Cerebellar cortex (tissue), 1 donor: ENCODE data around the gene ZCCHC7.
"Not testable (repeated sequence)": the region's sequence is repeated elsewhere in the genome, so short reads cannot be mapped to it uniquely, and the experiment has no call there.

Experiments used
- DNase-seq: peaks from one replicate; pipeline ENCODE4 v3.0.0-alpha.2; 2015; ENCODE audit warnings: low spot score

The ZCCHC7 gene

GRCh38 chr9:37378613-37379004 is 258.2 kb downstream of the ZCCHC7 start:
- DNase-seq = no peak

- DNase-seq = no peak
These were observed 259.5 kb downstream of the ZCCHC7 start for GRCh38 chr9:37379835-37380234.

GRCh38 chr9:37380570-37380969 is 260.2 kb downstream of the ZCCHC7 start:
- no peak for DNase-seq

- DNase-seq = no peak
These were observed 260.8 kb downstream of the ZCCHC7 start for GRCh38 chr9:37381094-37381741.

- no peak for DNase-seq
These were observed 262.0 kb downstream of the ZCCHC7 start for GRCh38 chr9:37382161-37382981.

GRCh38 chr9:37382982-37383357 is 262.6 kb downstream of the ZCCHC7 start:
- no peak for DNase-seq

GRCh38 chr9:37383393-37383792 is 263.0 kb downstream of the ZCCHC7 start:
- DNase-seq = no peak

GRCh38 chr9:37383876-37384746 is 263.7 kb downstream of the ZCCHC7 start:
- no peak for DNase-seq

- no peak for DNase-seq
These were observed 264.9 kb downstream of the ZCCHC7 start for GRCh38 chr9:37385286-37385685.

- no peak for DNase-seq
These were observed 266.6 kb downstream of the ZCCHC7 start for GRCh38 chr9:37386988-37387387.

GRCh38 chr9:37390759-37391158 is 270.4 kb downstream of the ZCCHC7 start:
- DNase-seq = peak; percentile 30

- DNase-seq = no peak
These were observed 271.9 kb downstream of the ZCCHC7 start for GRCh38 chr9:37392272-37392671.

GRCh38 chr9:37395229-37395628 is 274.9 kb downstream of the ZCCHC7 start:
- DNase-seq = no peak

GRCh38 chr9:37395663-37396062 is 275.3 kb downstream of the ZCCHC7 start:
- no peak for DNase-seq

- DNase-seq = not testable (repeated sequence)
These were observed 277.6 kb downstream of the ZCCHC7 start for GRCh38 chr9:37397948-37398347.

- DNase-seq = no peak
These were observed 278.2 kb downstream of the ZCCHC7 start for GRCh38 chr9:37398464-37399025.

GRCh38 chr9:37399336-37399735 is 279.0 kb downstream of the ZCCHC7 start:
- no peak for DNase-seq

- no peak for DNase-seq
These were observed 284.2 kb downstream of the ZCCHC7 start for GRCh38 chr9:37404590-37404989.

- DNase-seq = no peak
These were observed 285.0 kb downstream of the ZCCHC7 start for GRCh38 chr9:37405350-37405749.

- DNase-seq = no peak
These were observed 285.5 kb downstream of the ZCCHC7 start for GRCh38 chr9:37405764-37406380.

GRCh38 chr9:37406603-37407401 is 286.4 kb downstream of the ZCCHC7 start:
- no peak for DNase-seq
